GM23248 (cell line): ENCODE measurements around the gene LMF1.

ENCODE experiments used
- EZH2 ChIP-seq: fragments of 200-600 bp; sonication (generic); IDR thresholded peaks from 2 replicates; pipeline ENCODE4 v1.6.1; 2018; ENCODE audit warnings: antibody characterized with exemption, mild to moderate bottlenecking; ENCODE audit not compliant: insufficient read depth, poor library complexity, severe bottlenecking
- EZH2phosphoT487 ChIP-seq: fragments of 200-600 bp; sonication (generic); IDR thresholded peaks from 2 replicates; pipeline ENCODE4 v1.6.1; 2018; ENCODE audit warnings: antibody characterized with exemption, moderate library complexity, mild to moderate bottlenecking, low read depth; ENCODE audit not compliant: insufficient read depth

DNA sequence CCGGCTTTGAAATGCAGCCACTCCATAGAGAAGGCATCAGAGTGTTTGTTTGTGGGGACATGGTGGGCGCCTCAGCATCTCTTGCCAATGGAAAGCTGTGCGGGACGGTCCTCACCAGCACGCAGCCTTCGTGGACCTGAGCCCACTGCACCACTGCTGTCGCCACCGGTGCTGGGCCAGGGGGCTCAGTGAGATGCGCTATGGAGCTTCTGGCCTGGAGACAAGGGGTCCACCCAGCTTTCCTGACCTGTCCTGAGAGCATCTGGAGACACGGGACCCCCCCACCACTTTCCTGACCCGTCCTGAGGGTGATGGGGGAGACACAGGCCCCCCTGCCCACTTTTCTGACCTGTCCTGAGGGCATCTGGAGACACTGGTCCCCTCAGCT is 79.4 kb downstream of the LMF1 start:
- TF ChIP-seq EZH2phosphoT487 (no peak), EZH2 (no peak)
